ENCODE measurements around the gene TMEM244. TPM values are rescaled to one million over a fixed set of nuclear protein-coding genes. Genes with fewer than 3 reads are reported as not detected.

The TMEM244 gene
- total and polyA plus RNA-seq, 9 donors, result not detected

DNA sequence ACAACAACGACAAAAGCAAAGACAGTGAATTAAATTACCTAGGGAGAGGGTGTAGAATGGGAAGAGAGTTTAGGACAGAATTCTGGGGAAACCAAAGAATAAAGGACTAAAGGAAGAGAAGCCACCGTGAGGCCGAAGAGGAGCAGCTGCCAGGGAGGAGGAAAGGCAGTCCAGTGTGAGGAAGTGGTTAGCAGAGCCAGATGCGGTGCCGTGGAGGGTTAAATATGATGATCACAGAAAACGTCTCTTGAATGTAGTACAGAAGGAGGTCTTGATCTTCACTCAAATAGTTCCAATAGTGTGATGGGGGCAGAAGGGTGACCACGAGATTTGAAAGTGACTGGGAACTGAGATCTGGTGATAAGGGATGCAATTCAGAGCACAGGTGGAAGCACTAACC lies 67.7 kb downstream of the TMEM244 start:
- H3K27me3 ChIP-seq, result no peaks in the 10 kb centered on the region
- intact Hi-C loops (cut with DNase I), result no loop called here
- 72 to 77% (median 75%) methylated on average over 7 of the region's 7 CpGs for WGBS, 3 donors
- no peaks in the 10 kb centered on the region for H3K9me3 ChIP-seq
- TF ChIP-seq, protein P1, sequence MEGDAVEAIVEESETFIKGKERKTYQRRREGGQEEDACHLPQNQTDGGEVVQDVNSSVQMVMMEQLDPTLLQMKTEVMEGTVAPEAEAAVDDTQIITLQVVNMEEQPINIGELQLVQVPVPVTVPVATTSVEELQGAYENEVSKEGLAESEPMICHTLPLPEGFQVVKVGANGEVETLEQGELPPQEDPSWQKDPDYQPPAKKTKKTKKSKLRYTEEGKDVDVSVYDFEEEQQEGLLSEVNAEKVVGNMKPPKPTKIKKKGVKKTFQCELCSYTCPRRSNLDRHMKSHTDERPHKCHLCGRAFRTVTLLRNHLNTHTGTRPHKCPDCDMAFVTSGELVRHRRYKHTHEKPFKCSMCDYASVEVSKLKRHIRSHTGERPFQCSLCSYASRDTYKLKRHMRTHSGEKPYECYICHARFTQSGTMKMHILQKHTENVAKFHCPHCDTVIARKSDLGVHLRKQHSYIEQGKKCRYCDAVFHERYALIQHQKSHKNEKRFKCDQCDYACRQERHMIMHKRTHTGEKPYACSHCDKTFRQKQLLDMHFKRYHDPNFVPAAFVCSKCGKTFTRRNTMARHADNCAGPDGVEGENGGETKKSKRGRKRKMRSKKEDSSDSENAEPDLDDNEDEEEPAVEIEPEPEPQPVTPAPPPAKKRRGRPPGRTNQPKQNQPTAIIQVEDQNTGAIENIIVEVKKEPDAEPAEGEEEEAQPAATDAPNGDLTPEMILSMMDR (IDR thresholded peaks at IDR 0.05), result no peak
- TF ChIP-seq POLR2A (IDR thresholded peaks at IDR 0.05) (no peak), EP300 (IDR thresholded peaks at IDR 0.05) (no peak)
- no peaks in the 10 kb centered on the region for H3K36me3 ChIP-seq
- no peak for DNase-seq
- H3K27ac ChIP-seq, result no peak overlapping the region
- H3K4me3 ChIP-seq, result no peak overlapping the region
- no peaks in the 10 kb centered on the region for H3K4me1 ChIP-seq (ENCODE audit: insufficient read depth)

DNA sequence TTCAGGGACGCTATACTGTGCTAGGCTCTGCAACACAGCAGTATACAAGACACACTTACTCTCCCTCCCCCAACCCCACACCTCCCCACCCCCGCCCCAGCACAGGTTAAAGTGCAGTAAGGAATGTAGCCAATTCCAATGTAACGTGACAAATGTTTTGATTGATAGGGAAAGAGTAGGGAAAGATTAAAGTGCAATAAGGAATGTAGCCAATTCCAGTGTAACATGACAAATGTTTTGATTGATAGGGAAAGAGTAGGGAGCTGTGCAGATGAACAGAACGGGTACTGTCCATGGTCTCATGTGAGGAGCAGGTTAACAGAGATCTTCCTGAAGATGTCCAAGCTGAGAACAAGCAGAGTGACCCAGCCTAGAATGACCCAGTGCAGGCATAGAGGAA lies 69.1 kb downstream of the TMEM244 start:
- WGBS, 3 donors, result 37 to 53% (median 41%) methylated on average over 4 of the region's 4 CpGs
- H3K4me3 ChIP-seq, result no peak overlapping the region
- H3K27me3 ChIP-seq, result no peaks in the 10 kb centered on the region
- H3K36me3 ChIP-seq, result no peaks in the 10 kb centered on the region
- H3K27ac ChIP-seq, result no peak overlapping the region
- DNase-seq, result no peak
- no peaks in the 10 kb centered on the region for H3K4me1 ChIP-seq (ENCODE audit: insufficient read depth)
- intact Hi-C loops (cut with DNase I), result no loop called here
- no peaks in the 10 kb centered on the region for H3K9me3 ChIP-seq
- TF ChIP-seq EP300 (IDR thresholded peaks at IDR 0.05) (no peak), POLR2A (IDR thresholded peaks at IDR 0.05) (no peak)
- TF ChIP-seq, protein P1 (IDR thresholded peaks at IDR 0.05), result no peak

- WGBS, 3 donors, result 85 to 90% (median 85%) methylated on average over 1 of the region's 1 CpG
- TF ChIP-seq, protein P1 (IDR thresholded peaks at IDR 0.05), result no peak
- TF ChIP-seq EP300 (IDR thresholded peaks at IDR 0.05), result no peak
- no peak for TF ChIP-seq POLR2A (IDR thresholded peaks at IDR 0.05)
- intact Hi-C loops (cut with DNase I), result no loop called here
- Histone ChIP-seq H3K4me1 (ENCODE audit: insufficient read depth) (no peaks in the 10 kb centered on the region), H3K27me3 (no peaks in the 10 kb centered on the region), H3K4me3 (no peak overlapping the region), H3K27ac (no peak overlapping the region), H3K36me3 (no peaks in the 10 kb centered on the region), H3K9me3 (no peaks in the 10 kb centered on the region)
- DNase-seq, result no peak
Observed at GRCh38 chr6:129790785-129791184, 70.3 kb downstream of the TMEM244 start.

GRCh38 chr6:129789974-129790373 lies 71.1 kb downstream of the TMEM244 start:
- TF ChIP-seq, protein P1 (IDR thresholded peaks at IDR 0.05), result no peak
- TF ChIP-seq EP300 (IDR thresholded peaks at IDR 0.05) (no peak), POLR2A (IDR thresholded peaks at IDR 0.05) (no peak)
- Histone ChIP-seq H3K27me3 (no peaks in the 10 kb centered on the region), H3K9me3 (no peaks in the 10 kb centered on the region), H3K4me3 (no peak overlapping the region), H3K4me1 (ENCODE audit: insufficient read depth) (no peaks in the 10 kb centered on the region), H3K27ac (no peak overlapping the region), H3K36me3 (no peaks in the 10 kb centered on the region)
- intact Hi-C loops (cut with DNase I), result no loop called here
- no peak for DNase-seq

GRCh38 chr6:129787816-129788215 lies 73.3 kb downstream of the TMEM244 start:
- DNase-seq, result no peak
- WGBS, 3 donors, result 83 to 91% (median 85%) methylated on average over 2 of the region's 2 CpGs
- Histone ChIP-seq H3K27me3 (no peaks in the 10 kb centered on the region), H3K4me1 (ENCODE audit: insufficient read depth) (no peaks in the 10 kb centered on the region), H3K4me3 (no peak overlapping the region), H3K36me3 (no peaks in the 10 kb centered on the region), H3K27ac (no peak overlapping the region), H3K9me3 (no peaks in the 10 kb centered on the region)
- TF ChIP-seq, protein P1 (IDR thresholded peaks at IDR 0.05), result no peak
- no peak for TF ChIP-seq POLR2A (IDR thresholded peaks at IDR 0.05)
- no peak for TF ChIP-seq EP300 (IDR thresholded peaks at IDR 0.05)
- intact Hi-C loops (cut with DNase I), result no loop called here

Measured in ovary (tissue), 9 donors.